Measurements from ENCODE around the gene ADD1.

ADD1 gene

GRCh38 chr4:2928242-2929176, 84.9 kb downstream of the ADD1 start:
- no peak for TF ChIP-seq CTCF (conservative IDR thresholded peaks at IDR 0.05; ENCODE audit: low read depth)
- no peak for DNase-seq (ENCODE audit: low spot score)
- H3K27ac ChIP-seq, result peak overlapping the region; percentile 92
- CTCF ChIA-PET, result no interaction called here
- POLR2A ChIA-PET (ENCODE audit: low non-redundant PET), result no interaction called here

DNA sequence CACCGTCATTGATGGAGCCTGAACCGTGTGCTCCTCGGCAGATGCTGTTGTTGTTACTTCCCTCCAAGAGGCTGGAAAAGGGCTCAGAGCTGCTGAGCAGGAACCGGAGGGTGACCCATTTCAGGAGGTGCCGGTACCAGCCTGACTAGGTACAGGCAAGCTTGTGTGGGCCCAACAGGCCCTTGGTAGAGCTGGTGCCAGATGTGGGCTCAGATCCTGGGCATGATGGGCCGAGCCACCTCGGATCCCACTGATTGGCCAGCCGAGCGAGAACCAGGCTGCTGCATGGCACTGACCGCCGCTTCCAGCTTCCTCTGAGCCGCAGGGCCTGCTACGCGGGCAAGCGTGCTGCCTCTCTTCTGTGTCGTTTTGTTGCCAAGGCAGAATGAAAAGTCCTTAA, 85.8 kb downstream of the ADD1 start:
- no peak for DNase-seq (ENCODE audit: low spot score)
- ChIA-PET POLR2A (ENCODE audit: low non-redundant PET) (no interaction called here), CTCF (interaction anchor here (0.7 kb wide), 1 partner anchor 119 kb away, joined by 3 read pairs; no protein-coding TSS in a partner anchor)
- no peak for TF ChIP-seq CTCF (conservative IDR thresholded peaks at IDR 0.05; ENCODE audit: low read depth)
- H3K27ac ChIP-seq, result peak overlapping the region; percentile 92

DNA sequence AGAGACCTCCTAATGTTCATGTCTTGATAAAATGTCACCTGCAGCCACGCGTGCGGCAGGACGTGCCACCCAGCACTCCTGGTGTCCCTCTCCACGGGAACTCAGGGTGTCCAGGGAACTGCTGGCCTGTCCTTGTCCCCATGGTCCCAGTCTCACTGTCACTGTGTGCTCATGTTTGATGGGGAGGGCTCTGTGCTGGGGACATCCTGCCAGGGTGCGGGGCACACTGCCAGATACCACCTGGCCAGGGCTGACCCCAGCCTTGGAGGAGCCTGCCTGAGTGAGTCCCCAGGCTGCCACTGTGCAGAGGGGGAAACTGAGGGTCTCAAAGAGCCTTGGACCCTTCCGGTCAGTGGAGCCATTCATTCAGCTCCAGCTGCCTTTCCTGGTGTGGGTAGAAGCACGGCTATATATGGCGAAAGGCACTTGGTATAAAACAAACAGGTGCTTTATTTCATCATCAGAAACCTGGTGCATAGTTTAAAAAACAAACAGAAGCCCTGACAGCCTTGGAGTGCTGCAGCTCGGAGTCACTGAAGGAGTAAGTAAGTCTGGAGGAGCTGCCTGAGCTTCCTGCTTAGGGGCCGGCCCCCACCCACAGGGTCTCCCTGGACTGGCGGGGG, 86.6 kb downstream of the ADD1 start:
- no peak for DNase-seq (ENCODE audit: low spot score)
- ChIA-PET POLR2A (ENCODE audit: low non-redundant PET) (no interaction called here), CTCF (interaction anchor here (0.6 kb wide), 1 partner anchor 102 kb away, joined by 4 read pairs; no protein-coding TSS in a partner anchor)
- no peak for TF ChIP-seq CTCF (conservative IDR thresholded peaks at IDR 0.05; ENCODE audit: low read depth)
- peak overlapping the region; percentile 92 for H3K27ac ChIP-seq

GRCh38 chr4:2930758-2931511, 87.3 kb downstream of the ADD1 start:
- no peak for DNase-seq (ENCODE audit: low spot score)
- TF ChIP-seq CTCF (conservative IDR thresholded peaks at IDR 0.05; ENCODE audit: low read depth), result no peak
- ChIA-PET CTCF (interaction anchor here (0.6 kb wide), 1 partner anchor 103 kb away, joined by 4 read pairs; no protein-coding TSS in a partner anchor), POLR2A (ENCODE audit: low non-redundant PET) (no interaction called here)
- H3K27ac ChIP-seq, result peak overlapping the region; percentile 92

DNA sequence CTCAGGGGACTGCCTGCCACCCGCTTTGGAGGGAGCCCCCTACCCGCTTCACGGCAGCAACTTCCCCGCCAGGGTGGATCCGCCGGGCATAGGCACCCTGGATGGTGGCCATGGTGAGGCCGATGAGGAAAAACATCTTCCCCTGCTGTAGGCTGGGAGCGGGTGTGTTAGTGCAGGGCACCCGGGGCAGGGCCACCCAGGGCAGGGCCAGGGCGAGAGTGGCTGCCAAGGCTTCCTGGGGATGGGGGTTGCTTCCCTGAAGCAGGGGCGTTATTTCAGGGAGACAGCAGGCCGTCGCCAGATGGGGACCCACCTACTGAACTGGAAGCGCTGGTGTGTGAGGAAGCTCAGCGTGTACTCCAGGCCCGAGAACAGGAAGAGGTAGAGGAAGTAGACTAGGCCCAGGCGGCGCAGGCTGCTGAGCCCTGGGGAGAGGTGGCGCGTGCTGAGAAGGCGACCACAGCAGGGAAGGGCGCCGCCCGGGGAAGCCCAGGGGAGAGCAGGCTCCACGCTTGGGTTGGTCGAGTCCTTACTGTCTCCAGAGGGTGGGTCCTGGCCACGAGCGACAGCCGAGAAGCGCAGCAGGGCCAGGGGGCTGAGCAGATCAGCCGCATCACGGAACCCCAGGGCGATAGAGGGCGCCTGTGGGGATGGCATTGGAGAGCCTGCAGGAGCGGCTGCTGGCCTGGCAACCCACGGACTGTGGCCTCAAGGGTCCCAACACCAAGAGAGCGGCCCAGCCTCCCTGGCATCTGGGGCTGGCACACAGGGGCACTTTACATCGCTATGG, 88.1 kb downstream of the ADD1 start:
- ChIA-PET POLR2A (ENCODE audit: low non-redundant PET) (no interaction called here), CTCF (no interaction called here)
- TF ChIP-seq CTCF (conservative IDR thresholded peaks at IDR 0.05; ENCODE audit: low read depth), result no peak
- no peak for DNase-seq (ENCODE audit: low spot score)
- H3K27ac ChIP-seq, result peak overlapping the region; percentile 92

Measured in RWPE1 (cell line).